Measurements from ENCODE around the gene PDE4D.
"Not testable (repeated sequence)": the region's sequence is repeated elsewhere in the genome, so short reads cannot be mapped to it uniquely, and the experiment has no call there.

PDE4D gene

GRCh38 chr5:59600998-59601397 is 292.5 kb downstream of the PDE4D start:
- no peak for DNase-seq

- no peak for DNase-seq
These were observed 293.4 kb downstream of the PDE4D start for GRCh38 chr5:59600153-59600552.

GRCh38 chr5:59599729-59600128 is 293.8 kb downstream of the PDE4D start:
- no peak for DNase-seq

GRCh38 chr5:59598547-59598874 is 295.0 kb downstream of the PDE4D start:
- DNase-seq, result no peak

- no peak for DNase-seq
These were observed 295.6 kb downstream of the PDE4D start for GRCh38 chr5:59597690-59598546.

GRCh38 chr5:59596586-59597350 is 296.8 kb downstream of the PDE4D start:
- DNase-seq, result no peak

GRCh38 chr5:59594118-59594517 is 299.4 kb downstream of the PDE4D start:
- DNase-seq, result not testable (repeated sequence)

- no peak for DNase-seq
These were observed 300.0 kb downstream of the PDE4D start for GRCh38 chr5:59593439-59594007.

GRCh38 chr5:59592101-59592500 is 301.4 kb downstream of the PDE4D start:
- no peak for DNase-seq

GRCh38 chr5:59591162-59591561 is 302.4 kb downstream of the PDE4D start:
- DNase-seq, result no peak

GRCh38 chr5:59588922-59589321 is 304.6 kb downstream of the PDE4D start:
- no peak for DNase-seq

- DNase-seq, result no peak
These were observed 305.8 kb downstream of the PDE4D start for GRCh38 chr5:59587489-59588337.

- DNase-seq, result no peak
These were observed 306.7 kb downstream of the PDE4D start for GRCh38 chr5:59586841-59587240.

- no peak for DNase-seq
These were observed 308.4 kb downstream of the PDE4D start for GRCh38 chr5:59584858-59585846.

- DNase-seq, result no peak
These were observed 309.5 kb downstream of the PDE4D start for GRCh38 chr5:59583810-59584562.

GRCh38 chr5:59583151-59583809 is 310.2 kb downstream of the PDE4D start:
- no peak for DNase-seq

GRCh38 chr5:59582746-59583145 is 310.8 kb downstream of the PDE4D start:
- no peak for DNase-seq

- DNase-seq, result no peak
These were observed 313.7 kb downstream of the PDE4D start for GRCh38 chr5:59579824-59580167.

- DNase-seq, result no peak
These were observed 314.3 kb downstream of the PDE4D start for GRCh38 chr5:59579101-59579823.

GRCh38 chr5:59577485-59577884 is 316.0 kb downstream of the PDE4D start:
- no peak for DNase-seq

Data from CD4-positive, alpha-beta T cell treated with Interferon gamma for 1 hour (primary cell).